GM11168 (cell line): ENCODE results near the gene SMOC1.

ENCODE experiments used
- in situ Hi-C: fragments of 300-500 bp; cut with MboI; formaldehyde crosslinking; loops from one replicate; pipeline ENCODE4 v1.12.0; 2022; ENCODE audit warnings: low sequenced_read_pairs; ENCODE audit not compliant: unreplicated experiment

The SMOC1 gene

DNA sequence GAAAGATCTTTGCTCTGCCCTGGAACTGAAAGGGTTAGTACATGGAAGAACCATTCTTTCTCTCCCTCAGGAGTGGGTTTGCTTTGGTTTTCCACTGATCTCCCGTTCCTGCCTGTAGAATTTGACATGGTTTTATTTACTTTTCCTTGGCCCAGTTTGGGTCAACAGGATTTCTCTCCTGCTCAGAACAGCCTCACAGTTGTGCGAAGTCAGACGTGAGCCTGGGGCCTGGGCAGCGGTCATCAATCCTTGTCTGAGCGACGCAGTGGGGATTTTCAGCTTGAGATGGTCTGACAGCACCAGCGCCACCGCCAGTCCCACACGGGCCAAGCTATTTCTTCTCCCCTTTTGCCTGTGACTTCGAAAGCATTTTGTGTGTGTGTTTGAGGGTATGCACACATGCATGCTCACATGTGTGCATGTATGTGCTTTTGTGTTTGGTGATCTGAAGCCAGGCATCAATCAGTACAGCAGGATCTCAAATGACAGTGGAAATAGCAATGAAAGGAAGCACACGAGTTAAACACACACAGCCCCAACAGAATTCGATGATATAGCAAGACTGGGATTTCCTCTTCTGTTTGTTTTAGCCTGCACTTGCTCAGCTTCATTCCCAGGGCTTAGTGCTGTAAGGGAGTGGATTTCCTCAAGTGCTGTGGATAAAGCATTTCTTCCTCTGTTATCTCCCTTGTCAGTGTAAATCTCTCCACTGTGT lies 58.3 kb downstream of the SMOC1 start:
- in situ Hi-C loops: no loop called here

- in situ Hi-C loops: no loop called here
These were observed 59.5 kb downstream of the SMOC1 start for GRCh38 chr14:69938751-69939150.

GRCh38 chr14:69941768-69942742 lies 62.8 kb downstream of the SMOC1 start:
- in situ Hi-C loops: no loop called here

- in situ Hi-C loops: no loop called here
These were observed 64.0 kb downstream of the SMOC1 start for GRCh38 chr14:69943084-69943780.

DNA sequence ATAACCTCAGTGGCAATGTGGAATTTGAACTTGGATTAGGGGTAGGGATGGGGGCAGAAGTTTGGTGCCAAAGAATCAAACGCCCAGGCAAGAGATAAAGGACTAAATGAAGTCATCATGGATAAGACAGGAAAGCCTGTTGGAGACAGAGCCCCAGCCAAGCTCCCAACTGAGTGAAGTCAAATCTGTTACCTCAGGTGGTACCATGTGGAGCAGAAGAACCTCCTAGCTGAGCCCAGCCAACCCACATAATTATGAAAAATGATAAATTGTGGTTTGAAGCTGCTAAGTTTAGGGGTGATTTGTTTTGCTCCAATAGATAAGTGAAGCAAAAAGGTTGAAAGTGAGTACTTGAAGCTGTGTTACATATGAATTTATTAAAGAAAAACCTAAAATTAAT lies 66.1 kb downstream of the SMOC1 start:
- in situ Hi-C loops: no loop called here

GRCh38 chr14:69945912-69946311 lies 66.7 kb downstream of the SMOC1 start:
- in situ Hi-C loops: no loop called here

- in situ Hi-C loops: no loop called here
These were observed 69.1 kb downstream of the SMOC1 start for GRCh38 chr14:69948351-69948750.

- in situ Hi-C loops: no loop called here
These were observed 72.0 kb downstream of the SMOC1 start for GRCh38 chr14:69951263-69951662.

- in situ Hi-C loops: no loop called here
These were observed 72.7 kb downstream of the SMOC1 start for GRCh38 chr14:69951935-69952334.

DNA sequence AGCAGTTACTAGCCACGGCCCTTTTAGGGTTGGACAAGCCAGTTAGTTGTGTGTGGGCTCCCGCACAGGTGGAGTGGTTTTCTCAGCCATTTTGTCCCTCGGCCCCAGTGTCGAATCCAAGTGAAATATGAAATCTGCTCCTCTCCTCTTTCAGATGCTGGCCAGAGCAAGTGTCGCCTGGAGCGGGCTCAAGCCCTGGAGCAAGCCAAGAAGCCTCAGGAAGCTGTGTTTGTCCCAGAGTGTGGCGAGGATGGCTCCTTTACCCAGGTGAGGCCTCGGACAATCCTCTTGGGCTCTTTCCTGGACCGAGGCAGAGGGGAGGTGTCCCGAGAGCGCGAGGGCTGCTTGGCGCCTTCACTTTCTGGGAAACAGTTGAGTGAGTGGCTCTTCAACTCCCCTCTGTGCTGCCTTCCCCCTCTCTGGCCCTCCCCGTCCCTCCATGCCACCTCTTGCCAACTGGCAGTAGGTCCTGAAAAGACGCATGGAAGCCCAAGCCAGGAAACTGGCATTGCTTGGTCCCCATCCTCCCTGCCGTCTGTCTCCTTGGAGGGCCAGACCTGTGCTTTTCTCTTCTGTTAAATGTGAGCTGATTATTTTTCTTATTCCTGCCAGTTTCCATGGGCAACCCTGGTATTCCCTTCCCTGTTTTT lies 74.2 kb downstream of the SMOC1 start:
- in situ Hi-C loops: no loop called here

- in situ Hi-C loops: no loop called here
These were observed 76.9 kb downstream of the SMOC1 start for GRCh38 chr14:69955855-69956845.

GRCh38 chr14:69956970-69957369 lies 77.8 kb downstream of the SMOC1 start:
- in situ Hi-C loops: no loop called here

DNA sequence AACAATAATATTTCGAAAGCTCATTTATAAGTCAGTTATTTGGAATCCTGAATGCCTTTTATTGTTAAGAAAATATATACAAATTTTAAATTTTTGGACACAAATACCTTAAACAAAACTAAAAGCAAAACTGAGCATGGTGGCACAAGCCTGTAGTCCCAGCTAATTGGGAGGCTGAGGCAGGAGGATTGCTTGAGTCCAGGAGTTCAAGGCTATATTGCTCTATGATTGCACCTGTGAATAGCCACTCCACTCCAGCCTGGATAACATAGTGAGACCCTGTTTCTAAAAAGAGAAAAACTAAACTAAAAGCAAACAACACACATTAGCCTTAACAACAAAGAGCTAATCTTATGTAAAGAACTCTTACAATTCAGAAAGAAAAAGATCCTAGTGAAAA lies 78.8 kb downstream of the SMOC1 start:
- in situ Hi-C loops: no loop called here

GRCh38 chr14:69959136-69959535 lies 79.9 kb downstream of the SMOC1 start:
- in situ Hi-C loops: no loop called here

DNA sequence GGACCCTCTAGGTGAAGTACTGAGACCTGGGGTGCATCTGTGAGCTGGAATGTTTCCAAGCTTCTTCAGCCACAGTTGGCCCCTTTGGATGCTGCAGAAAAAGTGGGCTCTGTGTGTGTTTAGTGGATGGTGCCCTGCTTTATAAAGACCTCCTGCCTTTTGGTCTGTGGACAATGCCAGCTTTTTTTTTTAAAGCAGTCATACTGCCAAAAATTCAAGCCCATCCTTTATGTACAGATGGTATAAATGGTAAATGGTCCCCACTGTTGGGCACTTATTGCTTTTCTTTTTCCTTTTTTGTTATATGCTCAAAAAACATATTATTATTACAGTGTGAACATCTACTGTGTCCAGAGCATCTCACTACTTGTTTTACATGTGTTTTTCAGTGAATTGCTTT lies 81.1 kb downstream of the SMOC1 start:
- in situ Hi-C loops: no loop called here

GRCh38 chr14:69963966-69964365 lies 84.8 kb downstream of the SMOC1 start:
- in situ Hi-C loops: no loop called here

DNA sequence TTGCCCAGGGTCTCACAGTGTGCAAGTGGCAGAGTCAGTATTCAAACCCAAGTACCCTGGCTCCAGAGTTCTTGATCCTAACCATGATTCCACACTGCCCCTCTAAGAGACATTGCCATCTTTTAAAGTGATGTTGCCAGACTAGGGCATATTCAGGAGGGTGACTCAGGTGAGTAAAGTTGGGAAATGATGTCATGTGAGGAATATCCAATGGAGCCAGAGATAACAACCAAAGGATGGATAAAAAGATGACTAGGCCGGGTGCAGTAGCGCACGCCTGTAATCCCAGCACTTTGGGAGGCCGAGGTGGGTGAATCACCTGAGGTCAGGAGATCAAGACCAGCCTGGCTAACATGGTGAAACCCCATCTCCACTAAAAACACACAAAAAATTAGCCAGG lies 85.6 kb downstream of the SMOC1 start:
- in situ Hi-C loops: no loop called here

DNA sequence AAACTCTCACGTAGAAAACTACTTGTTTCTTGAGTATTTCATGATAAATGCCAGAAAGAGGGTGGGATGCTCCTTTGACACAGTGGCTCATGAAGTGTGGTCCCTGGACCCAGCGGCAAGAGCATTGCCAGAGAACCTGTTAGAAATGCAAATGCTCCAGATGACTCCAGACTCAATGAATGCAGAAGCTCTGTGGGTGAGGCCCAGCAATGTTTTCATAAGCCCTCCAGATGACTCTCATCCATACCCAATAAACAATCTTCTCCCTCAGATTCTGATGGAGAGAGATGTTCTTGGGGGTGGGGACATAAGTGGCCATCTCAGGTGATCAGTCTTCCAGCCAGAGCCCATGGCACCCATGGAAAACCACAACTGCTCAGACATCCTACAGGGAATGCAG lies 88.9 kb downstream of the SMOC1 start:
- in situ Hi-C loops: no loop called here

GRCh38 chr14:69968681-69969080 lies 89.5 kb downstream of the SMOC1 start:
- in situ Hi-C loops: no loop called here
